Effector memory CD8-positive, alpha-beta T cell (primary cell): Measurements from ENCODE around the gene ARVCF.

Source experiments
- ATAC-seq: fragments of 150-1000 bp; cut with Tn5 transposase; replicated peaks from 2 replicates; pipeline ENCODE4 v1.10.0; 2021; ENCODE audit warnings: mild to moderate bottlenecking, moderate library complexity
- DNase-seq, 3 experiments: peaks; one replicate each; pipeline ENCODE4 v3.0.0; 2021
- H3K27ac Mint-ChIP-seq, 2 donors: one replicate each; pipeline ENCODE4 v1.8.0; 2022; ENCODE audit warnings: mild to moderate bottlenecking in 2 of 2, mixed read lengths in 2 of 2, moderate library complexity in 2 of 2
- H3K27me3 Mint-ChIP-seq, 2 donors: one replicate each; pipeline ENCODE4 v1.8.0; 2022; ENCODE audit warnings: mixed read lengths in 2 of 2
- H3K36me3 Mint-ChIP-seq: one replicate; pipeline ENCODE4 v1.8.0; 2022; ENCODE audit warnings: mild to moderate bottlenecking, moderate library complexity, mixed read lengths; ENCODE audit not compliant: insufficient read depth
- H3K4me1 Mint-ChIP-seq, 2 donors: one replicate each; pipeline ENCODE4 v1.8.0; 2022; ENCODE audit warnings: low read depth in 2 of 2, mixed read lengths in 2 of 2
- H3K4me3 Mint-ChIP-seq, 2 donors: one replicate each; pipeline ENCODE4 v1.8.0; 2022; ENCODE audit warnings: mild to moderate bottlenecking in 2 of 2, mixed read lengths in 2 of 2, moderate library complexity in 2 of 2
- H3K9me3 Mint-ChIP-seq, 2 donors: one replicate each; pipeline ENCODE4 v1.8.0; 2022; ENCODE audit warnings: mixed read lengths in 2 of 2

Gene ARVCF

GRCh38 chr22:19923914-19924513 is 92.6 kb downstream of the ARVCF start:
- H3K4me1 Mint-ChIP-seq, result peaks cover 3 to 8% of the 10 kb centered on the region in 2 donors
- no peak for DNase-seq
- H3K9me3 Mint-ChIP-seq, result no peaks in the 10 kb centered on the region
- H3K27ac Mint-ChIP-seq, result no peak overlapping the region
- no peaks in the 10 kb centered on the region for H3K27me3 Mint-ChIP-seq
- H3K36me3 Mint-ChIP-seq, result peaks cover 14% of the 10 kb centered on the region
- ATAC-seq, result no peak
- no peak overlapping the region for H3K4me3 Mint-ChIP-seq

GRCh38 chr22:19921544-19922081 is 95.0 kb downstream of the ARVCF start:
- Mint-ChIP-seq H3K4me1 (peaks cover 0 to 8% of the 10 kb centered on the region in 2 donors), H3K4me3 (no peak overlapping the region), H3K27me3 (no peaks in the 10 kb centered on the region), H3K36me3 (peaks cover 13% of the 10 kb centered on the region), H3K9me3 (no peaks in the 10 kb centered on the region), H3K27ac (no peak overlapping the region)
- no peak for ATAC-seq
- no peak for DNase-seq
